ENCODE results near the gene CACNA2D2. TPM values are rescaled to one million over a fixed set of nuclear protein-coding genes. Genes with fewer than 3 reads are reported as not detected.
A peak's percentile ranks its signal among the peaks of the same experiment; 100 is the strongest.

CACNA2D2 gene
- total RNA-seq, 1 experiment from 2014 or later: 22.0 TPM

- Mint-ChIP-seq H3K27me3 (ENCODE audit: low read depth) (peaks cover 33% of the 10 kb centered on the region), H3K4me1 (peaks cover 12% of the 10 kb centered on the region), H3K4me3 (no peak overlapping the region), H3K9me3 (no peaks in the 10 kb centered on the region), H3K36me3 (no peaks in the 10 kb centered on the region), H3K27ac (no peak overlapping the region)
- POLR2A ChIA-PET: no interaction called here
- DNase-seq (ENCODE audit: low spot score): no peak
- no peak for ATAC-seq
- TF ChIP-seq EMX1 (CRISPR knock-in tag; IDR thresholded peaks at IDR 0.05) (no peak), ESRRA (CRISPR knock-in tag; IDR thresholded peaks at IDR 0.05; ENCODE audit: borderline replicate concordance) (no peak)
- CTCF ChIA-PET: interaction anchor here (3.1 kb wide), 1 partner anchor 36 kb away, joined by 16 read pairs; no protein-coding TSS in a partner anchor
These were observed 2.7 kb upstream of the CACNA2D2 start for GRCh38 chr3:50506169-50506568.

- no peaks in the 10 kb centered on the region for H3K9me3 Mint-ChIP-seq
- peak overlapping the region; percentile 55 for H3K4me3 Mint-ChIP-seq
- TF ChIP-seq KAT7 (CRISPR knock-in tag; IDR thresholded peaks at IDR 0.05; ENCODE audit: borderline replicate concordance) (no peak), NFYB (CRISPR knock-in tag; conservative IDR thresholded peaks at IDR 0.05; ENCODE audit: low read depth) (no peak), OVOL2 (CRISPR knock-in tag; IDR thresholded peaks at IDR 0.05; ENCODE audit: borderline replicate concordance) (no peak), SOX15 (CRISPR knock-in tag; IDR thresholded peaks at IDR 0.05) (no peak), ATF1 (CRISPR knock-in tag; IDR thresholded peaks at IDR 0.05) (no peak), CBFB (CRISPR knock-in tag; IDR thresholded peaks at IDR 0.05; ENCODE audit: low read depth) (no peak), ZNF317 (CRISPR knock-in tag; IDR thresholded peaks at IDR 0.05; ENCODE audit: borderline replicate concordance, low read depth) (no peak), GABPB1 (CRISPR knock-in tag; IDR thresholded peaks at IDR 0.05) (no peak), FOXP4 (CRISPR knock-in tag; IDR thresholded peaks at IDR 0.05) (no peak), ETV6 (CRISPR knock-in tag; IDR thresholded peaks at IDR 0.05) (no peak), ZNF512 (CRISPR knock-in tag; IDR thresholded peaks at IDR 0.05; ENCODE audit: borderline replicate concordance) (no peak), MYBL2 (CRISPR knock-in tag; IDR thresholded peaks at IDR 0.05) (no peak), ZMAT4 (CRISPR knock-in tag; IDR thresholded peaks at IDR 0.05) (no peak), TEAD4 (CRISPR knock-in tag; IDR thresholded peaks at IDR 0.05) (no peak), ZNF281 (CRISPR knock-in tag; IDR thresholded peaks at IDR 0.05) (no peak), ZNF396 (CRISPR knock-in tag; IDR thresholded peaks at IDR 0.05; ENCODE audit: borderline replicate concordance) (no peak)
- TF ChIP-seq, protein P1, sequence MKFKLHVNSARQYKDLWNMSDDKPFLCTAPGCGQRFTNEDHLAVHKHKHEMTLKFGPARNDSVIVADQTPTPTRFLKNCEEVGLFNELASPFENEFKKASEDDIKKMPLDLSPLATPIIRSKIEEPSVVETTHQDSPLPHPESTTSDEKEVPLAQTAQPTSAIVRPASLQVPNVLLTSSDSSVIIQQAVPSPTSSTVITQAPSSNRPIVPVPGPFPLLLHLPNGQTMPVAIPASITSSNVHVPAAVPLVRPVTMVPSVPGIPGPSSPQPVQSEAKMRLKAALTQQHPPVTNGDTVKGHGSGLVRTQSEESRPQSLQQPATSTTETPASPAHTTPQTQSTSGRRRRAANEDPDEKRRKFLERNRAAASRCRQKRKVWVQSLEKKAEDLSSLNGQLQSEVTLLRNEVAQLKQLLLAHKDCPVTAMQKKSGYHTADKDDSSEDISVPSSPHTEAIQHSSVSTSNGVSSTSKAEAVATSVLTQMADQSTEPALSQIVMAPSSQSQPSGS (CRISPR knock-in tag; IDR thresholded peaks at IDR 0.05; ENCODE audit: borderline replicate concordance, low read depth): no peak
- TF ChIP-seq, protein P2, sequence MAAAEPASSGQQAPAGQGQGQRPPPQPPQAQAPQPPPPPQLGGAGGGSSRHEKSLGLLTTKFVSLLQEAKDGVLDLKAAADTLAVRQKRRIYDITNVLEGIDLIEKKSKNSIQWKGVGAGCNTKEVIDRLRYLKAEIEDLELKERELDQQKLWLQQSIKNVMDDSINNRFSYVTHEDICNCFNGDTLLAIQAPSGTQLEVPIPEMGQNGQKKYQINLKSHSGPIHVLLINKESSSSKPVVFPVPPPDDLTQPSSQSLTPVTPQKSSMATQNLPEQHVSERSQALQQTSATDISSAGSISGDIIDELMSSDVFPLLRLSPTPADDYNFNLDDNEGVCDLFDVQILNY (CRISPR knock-in tag; IDR thresholded peaks at IDR 0.05): no peak
- TF ChIP-seq, protein P3, sequence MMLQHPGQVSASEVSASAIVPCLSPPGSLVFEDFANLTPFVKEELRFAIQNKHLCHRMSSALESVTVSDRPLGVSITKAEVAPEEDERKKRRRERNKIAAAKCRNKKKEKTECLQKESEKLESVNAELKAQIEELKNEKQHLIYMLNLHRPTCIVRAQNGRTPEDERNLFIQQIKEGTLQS (CRISPR knock-in tag; conservative IDR thresholded peaks at IDR 0.05): no peak
- H3K4me1 Mint-ChIP-seq: peaks cover 12% of the 10 kb centered on the region
- no peak overlapping the region for H3K27ac Mint-ChIP-seq
- ChIA-PET POLR2A (no interaction called here), CTCF (interaction anchor here (0.9 to 3.1 kb wide), 3 partner anchors 38 to 89 kb away, joined by 5 to 16 read pairs (median 8); no protein-coding TSS in a partner anchor)
- no peak for DNase-seq (ENCODE audit: low spot score)
- peaks cover 39% of the 10 kb centered on the region for H3K27me3 Mint-ChIP-seq (ENCODE audit: low read depth)
- ATAC-seq: no peak
- no peaks in the 10 kb centered on the region for H3K36me3 Mint-ChIP-seq
These were observed 1.2 kb upstream of the CACNA2D2 start for GRCh38 chr3:50504681-50505080.
